BE2C (cell line): Measurements from ENCODE around the gene ATG9A.

Experiments used
- DNase-seq: peaks from one replicate; pipeline ENCODE4 v3.0.0-alpha.2; 2020
- H3K27me3 ChIP-seq: fragments of 250-450 bp; sonication (Bioruptor Pico); 2 replicates; pipeline ENCODE4 v1.5.1; 2020; ENCODE audit warnings: mild to moderate bottlenecking
- H3K36me3 ChIP-seq: fragments of 250-450 bp; sonication (Bioruptor Pico); 2 replicates; pipeline ENCODE4 v1.5.1; 2020; ENCODE audit warnings: mild to moderate bottlenecking
- H3K4me1 ChIP-seq: fragments of 250-450 bp; sonication (Bioruptor Pico); 2 replicates; pipeline ENCODE4 v1.5.1; 2020
- H3K4me3 ChIP-seq: 2 replicates; pipeline ENCODE4 v1.5.1; 2011; ENCODE audit warnings: low read depth, low read length
- H3K9me3 ChIP-seq: fragments of 250-450 bp; sonication (Bioruptor Pico); 2 replicates; pipeline ENCODE4 v1.5.1; 2020
- CTCF ChIP-seq: IDR thresholded peaks from 2 replicates; pipeline ENCODE4 v1.5.1; 2012; ENCODE audit warnings: mild to moderate bottlenecking, low read depth, low read length

ATG9A gene

GRCh38 chr2:219177552-219178376 lies 51.7 kb downstream of the ATG9A start, which contains the start of gene RETREG2:
RETREG2 (plus strand) TSS chr2:219178275; CDS start chr2:219178353, 78 bp downstream.
- Histone ChIP-seq H3K27me3 (no peaks in the 10 kb centered on the region), H3K36me3 (peaks cover 23% of the 10 kb centered on the region), H3K4me1 (no peaks in the 10 kb centered on the region), H3K9me3 (no peaks in the 10 kb centered on the region), H3K4me3 (peak within 1 kb of the TSS; percentile 66)
- TF ChIP-seq CTCF: no peak; the same call in none of the 2 replicates
- DNase-seq: peak; percentile 90

- Histone ChIP-seq H3K27me3 (no peaks in the 10 kb centered on the region), H3K36me3 (peaks cover 18% of the 10 kb centered on the region), H3K9me3 (no peaks in the 10 kb centered on the region), H3K4me1 (no peaks in the 10 kb centered on the region), H3K4me3 (peak within 1 kb of the TSS; percentile 61)
- peak; percentile 89 for DNase-seq
- TF ChIP-seq CTCF: no peak
Measured at GRCh38 chr2:219176818-219177551, 52.5 kb downstream of the ATG9A start, which contains the start of gene CNPPD1. CNPPD1 (minus strand) TSS chr2:219176925; CDS start chr2:219176828, 97 bp downstream.

- Histone ChIP-seq H3K9me3 (no peaks in the 10 kb centered on the region), H3K4me1 (no peaks in the 10 kb centered on the region), H3K27me3 (no peaks in the 10 kb centered on the region), H3K36me3 (peaks cover 12% of the 10 kb centered on the region), H3K4me3 (peak overlapping the region; percentile 61)
- peak; percentile 58 for DNase-seq
- TF ChIP-seq CTCF: no peak
Measured at GRCh38 chr2:219175928-219176817, 53.3 kb downstream of the ATG9A start.

GRCh38 chr2:219175486-219175885 lies 54.0 kb downstream of the ATG9A start:
- H3K4me3 ChIP-seq: 0 out of 2 replicates have a peak overlapping the region, but pooled peaks have one; percentile 61
- H3K9me3 ChIP-seq: no peaks in the 10 kb centered on the region
- DNase-seq: no peak
- peaks cover 12% of the 10 kb centered on the region for H3K36me3 ChIP-seq
- TF ChIP-seq CTCF: no peak
- no peaks in the 10 kb centered on the region for H3K4me1 ChIP-seq
- no peaks in the 10 kb centered on the region for H3K27me3 ChIP-seq

GRCh38 chr2:219174801-219175200 lies 54.6 kb downstream of the ATG9A start:
- H3K27me3 ChIP-seq: no peaks in the 10 kb centered on the region
- DNase-seq: no peak
- TF ChIP-seq CTCF: no peak
- H3K4me3 ChIP-seq: no peak overlapping the region
- H3K36me3 ChIP-seq: peaks cover 7% of the 10 kb centered on the region
- H3K9me3 ChIP-seq: no peaks in the 10 kb centered on the region
- H3K4me1 ChIP-seq: no peaks in the 10 kb centered on the region
